Measurements from ENCODE around the gene TPST1.

DNA sequence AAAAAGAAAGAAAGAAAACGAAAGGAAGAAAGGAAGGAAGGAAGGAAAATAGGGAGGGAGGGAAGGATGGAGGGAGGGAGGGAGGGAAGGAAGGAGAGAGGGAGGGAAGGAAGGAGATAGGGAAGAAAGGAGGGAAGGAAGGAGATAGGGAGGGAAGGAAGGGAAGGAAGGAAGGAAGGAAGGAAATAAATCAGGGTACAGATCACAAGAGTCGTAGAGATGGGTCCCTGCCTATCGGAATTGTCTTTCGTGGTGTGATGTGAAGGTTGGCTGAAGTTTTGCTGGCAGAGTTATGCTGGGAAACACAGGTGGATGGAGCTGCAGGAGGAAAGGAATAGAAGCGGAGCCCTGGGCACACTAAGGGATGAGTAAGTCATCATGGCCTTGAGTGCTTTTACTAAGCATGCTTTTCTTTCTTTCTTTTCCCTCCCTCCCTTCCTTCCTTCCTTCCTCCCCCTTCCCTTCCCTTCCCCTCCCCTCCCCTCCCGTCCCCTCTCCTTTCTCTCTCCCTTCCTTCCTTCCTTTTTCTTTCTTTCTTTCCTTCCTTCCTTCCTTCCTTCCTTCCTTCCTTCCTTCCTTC lies 11.9 kb upstream of the TPST1 start:
- TF ChIP-seq, protein P1, sequence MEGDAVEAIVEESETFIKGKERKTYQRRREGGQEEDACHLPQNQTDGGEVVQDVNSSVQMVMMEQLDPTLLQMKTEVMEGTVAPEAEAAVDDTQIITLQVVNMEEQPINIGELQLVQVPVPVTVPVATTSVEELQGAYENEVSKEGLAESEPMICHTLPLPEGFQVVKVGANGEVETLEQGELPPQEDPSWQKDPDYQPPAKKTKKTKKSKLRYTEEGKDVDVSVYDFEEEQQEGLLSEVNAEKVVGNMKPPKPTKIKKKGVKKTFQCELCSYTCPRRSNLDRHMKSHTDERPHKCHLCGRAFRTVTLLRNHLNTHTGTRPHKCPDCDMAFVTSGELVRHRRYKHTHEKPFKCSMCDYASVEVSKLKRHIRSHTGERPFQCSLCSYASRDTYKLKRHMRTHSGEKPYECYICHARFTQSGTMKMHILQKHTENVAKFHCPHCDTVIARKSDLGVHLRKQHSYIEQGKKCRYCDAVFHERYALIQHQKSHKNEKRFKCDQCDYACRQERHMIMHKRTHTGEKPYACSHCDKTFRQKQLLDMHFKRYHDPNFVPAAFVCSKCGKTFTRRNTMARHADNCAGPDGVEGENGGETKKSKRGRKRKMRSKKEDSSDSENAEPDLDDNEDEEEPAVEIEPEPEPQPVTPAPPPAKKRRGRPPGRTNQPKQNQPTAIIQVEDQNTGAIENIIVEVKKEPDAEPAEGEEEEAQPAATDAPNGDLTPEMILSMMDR (IDR thresholded peaks at IDR 0.05) = no peak
- TF ChIP-seq POLR2A (IDR thresholded peaks at IDR 0.05) (no peak), EP300 (IDR thresholded peaks at IDR 0.05) (no peak)
